NCI-H1105 treated with DMSO at 0.1 percent for 48 hours (cell line): Measurements from ENCODE around the gene POU5F1.
"Not testable (repeated sequence)": the region's sequence is repeated elsewhere in the genome, so short reads cannot be mapped to it uniquely, and the experiment has no call there.

ENCODE experiments used
- DNase-seq: peaks from one replicate; lab custom pipeline; 2025; lab: John Stamatoyannopoulos, UW

POU5F1 gene

GRCh38 chr6:31190488-31190887 lies 20.0 kb upstream of the POU5F1 start:
- DNase-seq = no peak

DNA sequence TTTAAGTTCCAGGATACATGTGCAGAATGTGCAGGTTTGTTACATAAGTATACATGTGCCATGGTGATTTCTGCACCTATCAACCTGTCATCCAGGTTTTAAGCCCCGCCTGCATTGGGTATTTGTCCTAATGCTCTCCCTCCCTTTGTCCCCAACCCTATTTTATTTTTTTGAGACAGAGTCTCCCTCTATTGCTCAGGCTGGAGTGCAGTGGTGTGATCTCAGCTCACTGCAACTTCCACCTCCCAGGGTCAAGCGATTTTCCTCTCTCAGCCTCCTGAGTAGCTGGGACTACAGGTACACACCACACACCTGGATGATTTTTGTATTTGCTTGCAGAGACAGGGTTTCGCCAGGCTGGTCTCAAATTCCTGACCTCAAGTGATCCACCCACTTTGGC lies 18.7 kb upstream of the POU5F1 start:
- not testable (repeated sequence) for DNase-seq

- no peak for DNase-seq
These were observed 17.3 kb upstream of the POU5F1 start for GRCh38 chr6:31187780-31188194.

- no peak for DNase-seq
These were observed 15.7 kb upstream of the POU5F1 start for GRCh38 chr6:31186052-31186734.

- DNase-seq = not testable (repeated sequence)
These were observed 15.2 kb upstream of the POU5F1 start for GRCh38 chr6:31185695-31186051.

DNA sequence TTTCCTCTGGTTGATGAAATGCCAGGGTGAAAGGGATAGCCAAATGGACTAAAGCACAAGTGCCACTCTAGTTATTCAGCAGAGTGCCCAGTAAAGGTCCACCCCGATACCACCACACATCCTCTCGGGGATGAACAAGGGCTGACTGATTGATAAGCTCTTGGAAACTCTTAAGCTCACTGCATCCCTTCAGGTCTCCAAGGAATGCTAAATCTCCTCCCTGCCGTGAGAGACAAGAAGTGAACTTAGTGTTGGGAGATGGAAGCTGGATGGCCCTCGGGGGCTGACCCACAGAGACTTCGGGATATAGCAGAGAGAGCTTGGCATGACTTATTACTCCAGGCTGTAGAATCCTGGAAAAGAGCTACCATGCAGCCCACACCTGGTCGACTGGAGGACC lies 13.4 kb upstream of the POU5F1 start:
- not testable (repeated sequence) for DNase-seq

- DNase-seq = not testable (repeated sequence)
These were observed 12.8 kb upstream of the POU5F1 start for GRCh38 chr6:31183287-31183686.

DNA sequence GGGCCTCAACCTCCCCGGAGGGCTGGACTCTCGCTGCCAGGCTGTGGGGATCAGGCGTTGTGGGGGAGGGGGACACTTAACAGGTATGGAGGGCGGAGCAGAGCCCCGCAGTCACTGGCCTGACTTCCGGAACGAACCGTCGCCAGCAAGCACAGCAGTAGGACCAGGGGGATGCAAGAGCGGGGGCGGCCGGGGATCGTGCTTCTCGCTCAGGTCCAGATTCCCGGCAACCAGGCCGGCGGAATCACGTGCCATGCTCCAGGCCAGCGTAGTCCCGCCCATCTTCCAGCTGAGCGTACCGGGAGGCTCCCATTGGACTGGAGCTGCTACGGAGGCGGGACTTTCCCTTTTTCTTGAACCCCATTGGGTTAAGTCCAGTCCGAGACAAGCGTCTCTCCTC lies 10.0 kb upstream of the POU5F1 start:
- DNase-seq = no peak

- DNase-seq = no peak
These were observed 9.4 kb upstream of the POU5F1 start for GRCh38 chr6:31179896-31180295.

DNA sequence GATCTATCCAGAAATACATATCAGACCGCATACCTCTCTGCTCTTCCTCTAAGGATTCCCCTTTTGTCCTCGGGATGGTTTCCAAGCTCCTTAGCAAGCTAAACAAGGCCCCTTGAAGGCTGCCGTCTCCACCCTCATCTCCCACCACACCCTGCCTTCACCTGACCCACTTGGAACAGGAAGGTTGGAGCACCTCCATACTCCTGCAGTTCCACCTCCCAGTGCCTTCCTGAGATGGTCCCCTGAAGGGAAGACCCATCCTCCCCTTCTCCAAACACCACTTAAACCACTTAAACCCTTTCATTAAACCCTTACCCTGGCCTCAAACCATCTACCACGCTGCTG lies 8.5 kb upstream of the POU5F1 start:
- no peak for DNase-seq

GRCh38 chr6:31178143-31179041 lies 7.9 kb upstream of the POU5F1 start:
- DNase-seq = no peak

- DNase-seq = no peak
These were observed 5.5 kb upstream of the POU5F1 start for GRCh38 chr6:31175971-31176370.

- no peak for DNase-seq
These were observed 3.9 kb upstream of the POU5F1 start for GRCh38 chr6:31174378-31174777.

- DNase-seq = no peak
These were observed 2.9 kb upstream of the POU5F1 start for GRCh38 chr6:31173406-31173805.

DNA sequence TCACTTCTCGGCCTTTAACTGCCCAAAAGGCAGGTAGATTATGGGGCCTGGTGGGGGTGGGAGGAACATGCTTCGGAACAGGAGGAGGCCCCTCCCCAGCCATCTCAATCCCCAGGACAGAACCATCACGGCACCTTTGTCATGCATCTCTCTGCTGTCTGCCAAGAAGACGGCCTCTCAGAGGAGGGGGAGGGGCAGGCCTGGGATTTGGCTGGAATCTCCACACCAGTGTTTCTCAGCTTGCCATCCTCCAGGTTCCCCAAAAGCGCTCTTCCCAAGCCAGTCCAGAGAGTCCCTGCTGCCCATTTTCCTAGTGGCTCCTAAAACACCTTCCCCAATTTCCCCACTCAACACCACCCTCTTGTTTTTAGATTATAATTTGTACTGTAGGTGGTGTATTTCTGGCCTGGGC lies 2.5 kb upstream of the POU5F1 start:
- DNase-seq = no peak

- DNase-seq = no peak
These were observed 1.7 kb upstream of the POU5F1 start for GRCh38 chr6:31171931-31172905.

DNA sequence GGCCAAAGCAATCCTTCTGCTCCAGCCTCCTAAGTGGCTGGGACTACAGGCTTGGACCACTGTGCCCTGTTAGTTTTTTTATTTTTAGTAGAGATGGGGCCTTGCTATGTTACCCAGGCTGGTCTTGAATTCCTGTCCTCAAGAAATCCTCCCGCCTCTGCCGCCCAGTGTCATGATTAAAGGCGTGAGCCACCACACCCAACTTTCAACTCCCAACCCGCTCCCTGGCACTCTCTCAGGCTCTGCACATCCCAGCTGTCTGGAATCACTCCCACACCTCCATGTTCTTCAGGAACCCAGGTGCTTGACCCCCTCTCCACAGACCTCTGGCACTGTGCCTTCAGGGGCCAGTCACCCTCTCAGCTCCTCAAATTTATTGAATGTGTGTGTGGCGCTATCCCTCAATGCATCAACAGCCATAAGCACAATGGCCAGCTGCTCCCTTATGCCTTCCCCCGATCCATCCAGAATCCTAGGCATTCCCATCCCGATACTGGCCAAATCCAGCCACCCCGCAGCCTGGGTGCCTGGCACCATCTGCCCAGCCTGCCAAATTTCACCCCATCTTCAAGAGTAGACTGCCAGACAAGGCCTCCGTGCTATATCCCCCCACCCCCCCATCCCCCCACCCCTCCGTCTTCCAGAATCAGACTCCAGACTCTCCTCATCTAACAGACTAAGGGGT lies 647 bp upstream of the POU5F1 start:
- no peak for DNase-seq

GRCh38 chr6:31169858-31170599 lies 453 bp downstream of the POU5F1 start:
- not testable (repeated sequence) for DNase-seq

DNA sequence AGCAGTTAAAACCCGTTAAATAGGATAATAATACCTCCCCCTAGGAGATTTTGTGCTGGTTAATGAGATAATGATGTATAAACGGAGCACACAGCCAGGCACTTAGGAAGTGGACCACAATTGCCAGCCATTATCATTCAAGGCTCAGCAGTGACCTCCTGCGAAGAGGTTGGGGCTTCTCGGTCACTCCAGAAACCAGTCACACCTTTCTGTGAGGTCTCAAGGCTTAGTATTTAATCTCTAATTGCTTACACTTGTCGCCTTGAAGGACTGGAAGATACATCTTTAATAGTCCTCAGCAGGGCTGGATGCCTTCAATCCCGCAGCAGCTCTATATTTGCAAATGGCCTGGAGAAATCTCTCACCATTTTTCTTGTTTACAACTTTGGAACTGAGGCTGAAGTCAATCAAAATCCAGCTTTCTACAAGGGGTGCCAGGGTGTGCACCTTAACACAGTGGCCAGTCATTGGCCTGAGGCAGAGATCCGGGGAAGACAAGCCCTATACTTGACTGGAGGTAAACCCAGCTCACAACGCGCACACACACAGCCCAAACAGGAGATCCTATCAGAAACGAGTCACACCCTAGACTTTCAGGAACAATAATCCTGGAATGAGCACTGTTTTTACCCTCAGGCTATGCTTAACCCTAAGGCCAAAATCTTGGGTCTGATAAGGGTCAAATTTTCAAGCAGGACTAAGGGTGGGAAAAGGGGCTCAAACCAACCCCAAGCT lies 1.2 kb downstream of the POU5F1 start:
- DNase-seq = no peak

DNA sequence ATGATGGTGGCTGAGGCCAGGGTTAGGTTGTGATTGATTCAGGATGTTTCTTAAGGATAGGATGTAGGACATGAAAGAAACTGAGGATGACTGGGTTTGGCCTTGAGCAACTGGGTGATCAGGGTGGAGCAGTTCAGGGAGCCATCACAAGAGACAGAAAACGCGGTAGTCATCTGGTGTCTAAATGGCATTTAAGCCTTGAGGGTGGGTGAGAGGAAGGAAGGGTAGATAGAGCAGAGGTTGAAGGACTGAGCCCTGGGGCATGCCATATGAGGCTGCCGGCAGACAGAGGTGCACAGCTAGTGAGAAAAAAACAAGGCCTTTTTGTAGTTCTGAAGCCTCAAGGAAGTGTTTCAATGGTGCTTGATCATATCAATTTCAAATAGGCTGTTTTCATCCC lies 1.9 kb downstream of the POU5F1 start:
- no peak for DNase-seq
